HEK293T (cell line): ENCODE data around the gene PCBP3.

Experiments used
- CTCF ChIA-PET: fragments of 350-600 bp; formaldehyde crosslinking; extraction: SDS; loops from one replicate; lab custom pipeline; 2021; ENCODE audit warnings: antibody characterized with exemption, inconsistent platforms; lab: Yijun Ruan, JAX
- POLR2A ChIA-PET: fragments of 350-600 bp; formaldehyde crosslinking; extraction: SDS; loops from one replicate; lab custom pipeline; 2020; ENCODE audit warnings: antibody characterized with exemption, inconsistent platforms; lab: Yijun Ruan, JAX
- DNase-seq: peaks from one replicate; pipeline ENCODE4 v3.0.0; 2012; ENCODE audit warnings: mixed read lengths; ENCODE audit errors: extremely low spot score
- ARNT ChIP-seq: fragments of 450-650 bp; IDR thresholded peaks from 2 replicates; pipeline ENCODE4 v1.6.1; 2017; ENCODE audit warnings: mild to moderate bottlenecking
- BHLHE40 ChIP-seq: fragments of 450-650 bp; IDR thresholded peaks from 2 replicates; pipeline ENCODE4 v1.6.1; 2016; ENCODE audit warnings: mild to moderate bottlenecking, moderate library complexity, borderline replicate concordance
- CTBP1 ChIP-seq: fragments of 450-650 bp; IDR thresholded peaks from 2 replicates; pipeline ENCODE4 v1.6.1; 2016; ENCODE audit warnings: borderline replicate concordance
- ELF4 ChIP-seq: fragments of 450-650 bp; IDR thresholded peaks from 2 replicates; pipeline ENCODE4 v1.6.1; 2017; ENCODE audit warnings: antibody characterized with exemption
- FOXA1 ChIP-seq: fragments of 450-650 bp; IDR thresholded peaks from 2 replicates; pipeline ENCODE4 v1.6.1; 2016; ENCODE audit warnings: mild to moderate bottlenecking
- FOXK2 ChIP-seq: fragments of 450-650 bp; IDR thresholded peaks from 2 replicates; pipeline ENCODE4 v1.6.1; 2016; ENCODE audit warnings: mild to moderate bottlenecking
- FOXM1 ChIP-seq: fragments of 450-650 bp; IDR thresholded peaks from 2 replicates; pipeline ENCODE4 v1.6.1; 2017; ENCODE audit warnings: mild to moderate bottlenecking, borderline replicate concordance
- HDGF ChIP-seq: fragments of 450-650 bp; IDR thresholded peaks from 2 replicates; pipeline ENCODE4 v1.6.1; 2017; ENCODE audit warnings: antibody characterized with exemption, borderline replicate concordance
- L3MBTL2 ChIP-seq: fragments of 450-650 bp; conservative IDR thresholded peaks from 2 replicates; pipeline ENCODE4 v1.6.1; 2016; ENCODE audit warnings: mild to moderate bottlenecking
- LEF1 ChIP-seq: fragments of 450-650 bp; IDR thresholded peaks from 2 replicates; pipeline ENCODE4 v1.6.1; 2017; ENCODE audit warnings: mild to moderate bottlenecking, borderline replicate concordance
- NFRKB ChIP-seq: fragments of 450-650 bp; IDR thresholded peaks from 2 replicates; pipeline ENCODE4 v1.6.1; 2016; ENCODE audit warnings: mild to moderate bottlenecking, moderate library complexity
- SP1 ChIP-seq: fragments of 450-650 bp; IDR thresholded peaks from 2 replicates; pipeline ENCODE4 v1.6.1; 2017
- SUZ12 ChIP-seq: fragments of 450-650 bp; IDR thresholded peaks from 2 replicates; pipeline ENCODE4 v1.6.1; 2016; ENCODE audit warnings: mild to moderate bottlenecking
- TARDBP ChIP-seq: fragments of 450-650 bp; IDR thresholded peaks from 2 replicates; pipeline ENCODE4 v1.6.1; 2016
- ZNF384 ChIP-seq: fragments of 450-650 bp; IDR thresholded peaks from 2 replicates; pipeline ENCODE4 v1.6.1; 2016
- TF ChIP-seq, protein P1 (sequence below): fragments of 450-650 bp; IDR thresholded peaks from 2 replicates; pipeline ENCODE4 v1.6.1; 2016

PCBP3 gene

DNA sequence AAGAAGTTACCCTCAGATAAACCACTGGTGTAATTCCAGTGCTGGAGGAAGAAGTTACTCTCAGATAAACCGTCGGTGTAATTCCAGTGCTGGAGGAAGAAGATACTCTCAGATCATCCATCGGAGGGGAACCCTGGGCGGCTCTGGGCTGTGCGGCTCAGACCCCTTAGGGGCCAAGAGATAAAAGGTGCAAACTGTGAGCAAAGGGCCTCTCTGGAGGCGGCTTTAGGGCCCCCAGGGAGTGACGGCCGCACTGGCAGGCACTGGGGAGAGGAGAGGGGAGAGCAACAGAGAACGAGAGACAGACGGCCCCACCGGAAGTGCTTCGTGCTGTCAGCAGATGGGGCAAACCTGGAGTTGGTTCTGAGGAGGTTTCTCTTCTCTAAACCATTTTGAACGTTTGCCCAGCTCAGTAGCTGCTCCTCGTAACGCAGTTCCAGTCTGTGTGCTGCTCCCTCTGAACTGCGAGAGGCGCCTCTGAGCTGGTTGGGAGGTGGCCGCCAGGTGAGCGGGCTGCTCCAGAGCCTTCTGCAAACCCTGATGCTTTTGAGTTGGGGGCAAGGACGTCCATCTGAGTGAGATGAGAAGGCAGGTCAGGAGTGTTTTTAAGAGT is 275.4 kb downstream of the PCBP3 start:
- POLR2A ChIA-PET = no interaction called here

DNA sequence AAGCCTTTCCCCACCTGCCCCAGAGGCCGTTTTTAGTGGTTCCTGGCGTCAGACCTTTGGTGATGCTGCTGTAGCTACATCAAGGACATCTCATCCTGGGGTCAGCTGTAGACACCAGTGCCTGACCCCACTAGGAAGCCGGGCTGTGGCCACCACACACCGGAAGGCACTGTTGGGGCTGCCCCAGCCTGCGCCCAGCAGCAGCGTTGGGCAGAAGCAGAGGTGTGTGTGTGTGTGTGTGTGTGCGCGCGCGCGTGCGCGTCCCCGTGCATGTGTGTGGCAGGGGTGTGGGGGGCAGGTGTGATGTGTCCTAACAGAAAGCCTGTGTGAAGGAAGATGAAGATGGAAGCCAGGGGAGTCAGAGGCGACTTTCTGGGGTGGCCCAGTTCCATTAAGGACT is 276.1 kb downstream of the PCBP3 start:
- no peak for DNase-seq
- TF ChIP-seq ELF4 = no peak
- TF ChIP-seq FOXK2 = no peak
- TF ChIP-seq BHLHE40 = no peak
- TF ChIP-seq ARNT = no peak
- no peak for TF ChIP-seq TARDBP
- no peak for TF ChIP-seq FOXA1
- TF ChIP-seq LEF1 = no peak
- TF ChIP-seq L3MBTL2 = no peak
- no peak for TF ChIP-seq NFRKB
- TF ChIP-seq ZNF384 = no peak
- TF ChIP-seq SUZ12 = no peak
- ChIA-PET CTCF (no interaction called here), POLR2A (no interaction called here)

More for the DNA sequence above, 275.4 kb downstream of the PCBP3 start:
- DNase-seq = no peak
- TF ChIP-seq LEF1 (no peak), ELF4 (no peak), ZNF384 (no peak), TARDBP (no peak), SUZ12 (no peak), FOXK2 (no peak), NFRKB (no peak), FOXA1 (no peak), HDGF (no peak), BHLHE40 (no peak), SP1 (no peak), FOXM1 (no peak), ARNT (no peak), CTBP1 (no peak), L3MBTL2 (no peak)
- TF ChIP-seq, protein P1, sequence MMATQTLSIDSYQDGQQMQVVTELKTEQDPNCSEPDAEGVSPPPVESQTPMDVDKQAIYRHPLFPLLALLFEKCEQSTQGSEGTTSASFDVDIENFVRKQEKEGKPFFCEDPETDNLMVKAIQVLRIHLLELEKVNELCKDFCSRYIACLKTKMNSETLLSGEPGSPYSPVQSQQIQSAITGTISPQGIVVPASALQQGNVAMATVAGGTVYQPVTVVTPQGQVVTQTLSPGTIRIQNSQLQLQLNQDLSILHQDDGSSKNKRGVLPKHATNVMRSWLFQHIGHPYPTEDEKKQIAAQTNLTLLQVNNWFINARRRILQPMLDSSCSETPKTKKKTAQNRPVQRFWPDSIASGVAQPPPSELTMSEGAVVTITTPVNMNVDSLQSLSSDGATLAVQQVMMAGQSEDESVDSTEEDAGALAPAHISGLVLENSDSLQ = no peak
- CTCF ChIA-PET = no interaction called here

DNA sequence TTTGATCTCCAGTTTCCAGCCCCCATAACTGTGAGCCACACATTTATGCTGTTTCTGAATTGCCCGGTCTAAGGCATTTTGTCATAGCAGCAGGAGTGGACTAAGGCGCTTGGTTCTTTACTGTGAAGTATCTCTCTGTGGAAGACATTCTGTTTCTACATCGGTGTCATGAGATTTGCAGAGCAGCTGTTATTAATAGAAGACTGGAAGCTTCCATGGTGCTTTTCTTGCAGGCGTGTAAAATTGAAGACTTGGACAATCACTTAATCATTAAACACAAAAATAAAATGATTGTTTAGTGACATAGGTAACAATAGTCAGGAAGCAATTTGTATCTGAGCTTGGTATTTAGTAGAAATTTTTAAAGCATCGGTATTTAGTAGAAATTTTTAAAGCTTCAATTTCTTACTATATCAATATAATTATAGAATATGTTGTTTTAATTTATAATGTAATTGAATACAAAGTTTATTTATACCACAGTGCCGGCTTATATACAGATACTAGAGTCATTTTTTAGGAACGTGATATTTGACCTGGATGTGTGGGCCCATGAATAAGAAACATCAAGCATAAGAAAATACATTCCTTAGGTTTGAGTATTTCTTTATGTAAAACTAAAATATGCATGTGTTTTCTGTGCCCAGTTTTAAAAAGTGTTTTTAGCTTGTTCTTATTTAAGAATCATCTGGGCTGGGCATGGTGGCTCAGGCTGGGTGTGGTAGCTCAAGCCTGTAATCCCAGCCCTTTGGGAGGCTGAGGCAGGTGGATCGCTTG is 277.5 kb downstream of the PCBP3 start:
- no peak for DNase-seq
- TF ChIP-seq FOXM1 = no peak

DNA sequence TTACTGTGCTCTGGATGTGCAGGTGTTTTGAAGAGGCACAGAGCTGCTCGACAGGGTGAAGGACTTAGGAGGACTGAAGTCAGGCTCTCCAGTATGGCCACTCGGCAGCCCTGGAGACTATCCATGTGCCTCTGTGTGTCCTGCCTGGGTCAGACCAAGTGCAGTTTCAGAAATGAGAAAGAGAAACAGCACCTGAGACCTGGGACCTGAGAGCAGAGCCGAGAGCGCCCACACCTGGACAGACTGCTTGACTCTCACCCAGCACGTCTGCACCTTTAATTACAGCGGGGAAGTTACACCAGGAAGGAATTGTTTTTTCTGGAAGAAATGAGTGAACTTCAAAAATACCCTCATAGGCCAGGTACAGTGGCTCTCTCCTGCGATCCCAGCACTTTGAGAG is 278.4 kb downstream of the PCBP3 start:
- ChIA-PET POLR2A (no interaction called here), CTCF (no interaction called here)
- DNase-seq = no peak
- TF ChIP-seq NFRKB (no peak), BHLHE40 (no peak), FOXM1 (no peak), LEF1 (no peak), TARDBP (no peak), FOXK2 (no peak), HDGF (no peak), ARNT (no peak), SUZ12 (no peak), SP1 (no peak), CTBP1 (no peak), L3MBTL2 (no peak)
- TF ChIP-seq, protein P1 = no peak

More for the DNA sequence above, 277.5 kb downstream of the PCBP3 start:
- ChIA-PET CTCF (no interaction called here), POLR2A (no interaction called here)

DNA sequence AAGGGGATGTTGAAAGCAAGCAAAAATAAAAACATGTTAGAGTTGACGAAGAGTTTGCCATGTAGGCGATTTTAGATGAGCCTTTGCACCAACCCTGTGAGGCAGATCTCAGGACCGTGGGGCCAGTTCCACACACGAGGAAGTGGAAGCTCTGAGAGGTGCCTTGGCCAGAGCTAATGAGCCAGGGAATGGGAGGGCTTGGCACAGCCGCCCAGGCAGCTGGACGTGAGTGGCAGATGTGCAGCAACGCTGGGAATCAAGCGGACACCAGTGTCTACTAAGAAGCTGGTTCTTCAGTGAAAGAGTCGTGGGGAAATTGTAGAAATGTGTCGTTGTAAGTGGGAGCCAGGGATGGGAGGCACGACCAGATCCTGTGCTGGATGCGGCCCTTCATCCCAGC is 279.1 kb downstream of the PCBP3 start:
- DNase-seq = no peak
- no peak for TF ChIP-seq SP1
- TF ChIP-seq, protein P1 = no peak
- no peak for TF ChIP-seq FOXA1
- no peak for TF ChIP-seq ZNF384
- TF ChIP-seq NFRKB = no peak
- no peak for TF ChIP-seq FOXK2
- TF ChIP-seq HDGF = no peak
- TF ChIP-seq LEF1 = no peak
- no peak for TF ChIP-seq ELF4
- TF ChIP-seq TARDBP = no peak
- TF ChIP-seq L3MBTL2 = no peak
- TF ChIP-seq FOXM1 = no peak
- TF ChIP-seq BHLHE40 = no peak
- TF ChIP-seq CTBP1 = no peak
- no peak for TF ChIP-seq SUZ12
- TF ChIP-seq ARNT = no peak
- CTCF ChIA-PET = interaction anchor here (0.6 kb wide), 1 partner anchor 82 kb away, joined by 4 read pairs; no protein-coding TSS in a partner anchor
- POLR2A ChIA-PET = no interaction called here

DNA sequence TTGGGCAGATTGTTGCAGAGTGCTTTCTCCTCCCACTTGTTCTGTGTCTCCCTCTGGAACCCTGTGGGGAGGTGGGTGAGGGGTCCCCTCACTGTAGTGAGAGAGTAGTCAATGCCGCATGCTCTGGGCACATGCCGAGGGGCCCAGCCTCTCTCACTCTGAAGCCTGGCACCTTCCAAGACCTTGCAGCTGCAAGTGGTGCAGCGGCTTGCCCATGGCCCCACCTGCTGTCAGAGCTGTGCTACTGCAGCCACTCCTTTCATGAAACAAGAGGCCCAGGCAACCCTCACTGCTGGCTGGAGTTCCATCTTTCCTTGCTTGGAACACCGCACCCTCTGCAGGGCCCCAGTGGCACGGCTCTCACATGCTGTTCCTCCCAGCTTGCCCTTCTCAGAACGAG is 279.6 kb downstream of the PCBP3 start:
- TF ChIP-seq NFRKB (no peak), L3MBTL2 (peak; percentile 41; the same call in 1 of the 2 replicates)
- ChIA-PET POLR2A (no interaction called here), CTCF (interaction anchor here (0.6 kb wide), 1 partner anchor 83 kb away, joined by 4 read pairs; no protein-coding TSS in a partner anchor)
- DNase-seq = peak; percentile 91
